GM15510 (cell line): ENCODE data around the gene OVCH2.

Experiments used
- POLR2A ChIP-seq: IDR thresholded peaks from 3 replicates; pipeline ENCODE4 v1.6.1; 2011; ENCODE audit warnings: borderline replicate concordance; ENCODE audit not compliant: insufficient read length; ENCODE audit errors: extremely low read depth

OVCH2 gene

GRCh38 chr11:7657306-7658025 is 48.8 kb downstream of the OVCH2 start:
- TF ChIP-seq POLR2A: no peak

- no peak for TF ChIP-seq POLR2A
These were observed 49.6 kb downstream of the OVCH2 start for GRCh38 chr11:7656704-7657103.

GRCh38 chr11:7655253-7656217 is 50.7 kb downstream of the OVCH2 start:
- no peak for TF ChIP-seq POLR2A

- TF ChIP-seq POLR2A: no peak
These were observed 52.0 kb downstream of the OVCH2 start for GRCh38 chr11:7654195-7654705.

GRCh38 chr11:7651700-7652099 is 54.6 kb downstream of the OVCH2 start:
- TF ChIP-seq POLR2A: no peak

- TF ChIP-seq POLR2A: no peak
These were observed 55.1 kb downstream of the OVCH2 start for GRCh38 chr11:7651140-7651551.

- no peak for TF ChIP-seq POLR2A
These were observed 58.0 kb downstream of the OVCH2 start for GRCh38 chr11:7648264-7648663.

- no peak for TF ChIP-seq POLR2A
These were observed 59.4 kb downstream of the OVCH2 start for GRCh38 chr11:7646866-7647265.

- no peak for TF ChIP-seq POLR2A
These were observed 61.1 kb downstream of the OVCH2 start for GRCh38 chr11:7645206-7645605.

GRCh38 chr11:7643314-7643713 is 63.0 kb downstream of the OVCH2 start:
- no peak for TF ChIP-seq POLR2A

GRCh38 chr11:7642747-7643146 is 63.5 kb downstream of the OVCH2 start:
- no peak for TF ChIP-seq POLR2A

GRCh38 chr11:7640816-7641215 is 65.5 kb downstream of the OVCH2 start:
- TF ChIP-seq POLR2A: no peak

GRCh38 chr11:7639643-7640025 is 66.6 kb downstream of the OVCH2 start:
- no peak for TF ChIP-seq POLR2A
